BE2C (cell line): ENCODE measurements around the gene MT1X.

Experiments used
- DNase-seq: peaks from one replicate; pipeline ENCODE4 v3.0.0-alpha.2; 2020
- H3K27me3 ChIP-seq: fragments of 250-450 bp; sonication (Bioruptor Pico); 2 replicates; pipeline ENCODE4 v1.5.1; 2020; ENCODE audit warnings: mild to moderate bottlenecking
- H3K36me3 ChIP-seq: fragments of 250-450 bp; sonication (Bioruptor Pico); 2 replicates; pipeline ENCODE4 v1.5.1; 2020; ENCODE audit warnings: mild to moderate bottlenecking
- H3K4me1 ChIP-seq: fragments of 250-450 bp; sonication (Bioruptor Pico); 2 replicates; pipeline ENCODE4 v1.5.1; 2020
- H3K4me3 ChIP-seq: 2 replicates; pipeline ENCODE4 v1.5.1; 2011; ENCODE audit warnings: low read depth, low read length
- H3K9me3 ChIP-seq: fragments of 250-450 bp; sonication (Bioruptor Pico); 2 replicates; pipeline ENCODE4 v1.5.1; 2020
- TF ChIP-seq, protein P1 (sequence below): IDR thresholded peaks from 2 replicates; pipeline ENCODE4 v1.5.1; 2012; ENCODE audit warnings: mild to moderate bottlenecking, low read depth, low read length

The MT1X gene

DNA sequence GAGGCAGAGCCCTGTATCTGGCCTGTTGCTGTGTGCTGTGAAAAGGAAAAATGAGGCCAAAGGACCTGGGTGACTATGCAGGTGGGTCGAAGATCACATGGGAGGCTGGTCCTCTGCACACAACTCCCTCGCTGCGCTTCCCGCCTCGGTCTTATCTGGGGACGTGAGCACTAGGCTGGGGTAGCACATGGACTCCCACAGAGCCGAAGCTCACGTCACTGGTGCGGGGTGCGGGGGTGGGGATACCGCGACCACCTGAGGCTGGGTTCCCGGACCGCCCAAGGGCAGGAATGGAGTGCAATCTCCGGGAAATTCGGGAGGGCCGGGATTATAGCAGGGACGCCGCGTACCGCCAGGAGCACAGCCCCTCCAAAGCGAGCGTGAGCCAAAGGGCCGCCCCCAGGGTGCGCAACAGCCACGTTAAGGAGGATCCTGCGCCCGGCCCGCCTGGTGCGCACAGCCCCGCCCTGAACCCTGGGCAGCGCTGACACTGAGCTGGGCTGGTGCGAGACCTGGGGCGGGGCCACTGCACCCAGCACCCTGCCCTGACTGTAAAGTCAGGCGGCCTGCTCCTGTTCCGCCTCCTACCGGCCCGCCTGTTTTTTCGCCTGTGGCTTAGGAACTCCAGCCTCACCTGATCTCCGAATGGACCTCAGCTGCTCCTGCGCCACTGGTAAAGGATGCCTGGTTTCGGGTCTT lies 39.0 kb upstream of the MT1X start:
- Histone ChIP-seq H3K4me3 (peak overlapping the region; percentile 38), H3K4me1 (no peaks in the 10 kb centered on the region)
- DNase-seq: peak; percentile 69

DNA sequence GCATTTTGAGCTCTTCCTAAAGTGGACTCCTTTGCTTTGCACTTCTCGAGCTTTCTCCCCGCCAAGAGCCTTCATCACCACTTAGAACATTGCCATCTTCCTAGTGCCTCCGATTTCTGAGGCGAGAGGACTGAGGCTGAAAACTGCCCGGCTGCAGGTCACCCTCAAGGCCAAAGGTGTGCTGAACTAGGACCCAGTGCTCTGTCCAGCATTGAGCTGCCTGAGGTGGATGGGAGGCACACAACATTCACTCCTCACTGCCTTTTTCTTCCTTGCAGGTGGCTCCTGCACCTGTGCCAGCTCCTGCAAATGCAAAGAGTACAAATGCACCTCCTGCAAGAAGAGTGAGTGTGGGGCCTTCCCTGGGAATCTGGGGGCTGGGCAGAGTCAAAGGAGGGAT lies 38.4 kb upstream of the MT1X start:
- Histone ChIP-seq H3K36me3 (no peaks in the 10 kb centered on the region), H3K4me1 (no peaks in the 10 kb centered on the region), H3K4me3 (peak overlapping the region; percentile 38), H3K9me3 (no peaks in the 10 kb centered on the region), H3K27me3 (peaks cover 54% of the 10 kb centered on the region)
- TF ChIP-seq, protein P1, sequence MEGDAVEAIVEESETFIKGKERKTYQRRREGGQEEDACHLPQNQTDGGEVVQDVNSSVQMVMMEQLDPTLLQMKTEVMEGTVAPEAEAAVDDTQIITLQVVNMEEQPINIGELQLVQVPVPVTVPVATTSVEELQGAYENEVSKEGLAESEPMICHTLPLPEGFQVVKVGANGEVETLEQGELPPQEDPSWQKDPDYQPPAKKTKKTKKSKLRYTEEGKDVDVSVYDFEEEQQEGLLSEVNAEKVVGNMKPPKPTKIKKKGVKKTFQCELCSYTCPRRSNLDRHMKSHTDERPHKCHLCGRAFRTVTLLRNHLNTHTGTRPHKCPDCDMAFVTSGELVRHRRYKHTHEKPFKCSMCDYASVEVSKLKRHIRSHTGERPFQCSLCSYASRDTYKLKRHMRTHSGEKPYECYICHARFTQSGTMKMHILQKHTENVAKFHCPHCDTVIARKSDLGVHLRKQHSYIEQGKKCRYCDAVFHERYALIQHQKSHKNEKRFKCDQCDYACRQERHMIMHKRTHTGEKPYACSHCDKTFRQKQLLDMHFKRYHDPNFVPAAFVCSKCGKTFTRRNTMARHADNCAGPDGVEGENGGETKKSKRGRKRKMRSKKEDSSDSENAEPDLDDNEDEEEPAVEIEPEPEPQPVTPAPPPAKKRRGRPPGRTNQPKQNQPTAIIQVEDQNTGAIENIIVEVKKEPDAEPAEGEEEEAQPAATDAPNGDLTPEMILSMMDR: no peak
- no peak for DNase-seq

More for the DNA sequence above, 39.0 kb upstream of the MT1X start:
- TF ChIP-seq, protein P1: peak; percentile 41
- Histone ChIP-seq H3K36me3 (no peaks in the 10 kb centered on the region), H3K9me3 (no peaks in the 10 kb centered on the region), H3K27me3 (peaks cover 60% of the 10 kb centered on the region)

DNA sequence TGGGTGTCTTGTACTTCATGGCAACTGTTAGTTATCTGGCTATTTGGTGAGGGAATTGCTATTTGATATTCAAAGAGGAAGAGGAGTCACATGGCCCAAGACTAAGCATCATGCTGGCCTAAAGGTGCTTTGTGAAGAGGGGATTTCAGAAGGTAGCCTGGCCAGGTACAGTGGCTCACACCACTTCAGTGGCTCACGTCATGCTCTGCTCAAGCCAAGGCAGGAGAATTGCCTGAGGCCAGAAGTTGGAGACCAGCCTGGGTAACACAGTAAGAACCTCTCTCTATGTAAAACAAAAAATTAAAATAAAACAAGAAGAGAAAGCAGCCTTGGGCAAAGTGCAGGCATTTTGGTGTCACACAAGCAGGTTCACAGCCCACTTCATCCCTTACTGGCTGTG lies 37.0 kb upstream of the MT1X start:
- peaks cover 43% of the 10 kb centered on the region for H3K27me3 ChIP-seq
- no peak for DNase-seq
- H3K9me3 ChIP-seq: no peaks in the 10 kb centered on the region
- TF ChIP-seq, protein P1: no peak
- no peak overlapping the region for H3K4me3 ChIP-seq
- no peaks in the 10 kb centered on the region for H3K4me1 ChIP-seq
- no peaks in the 10 kb centered on the region for H3K36me3 ChIP-seq

DNA sequence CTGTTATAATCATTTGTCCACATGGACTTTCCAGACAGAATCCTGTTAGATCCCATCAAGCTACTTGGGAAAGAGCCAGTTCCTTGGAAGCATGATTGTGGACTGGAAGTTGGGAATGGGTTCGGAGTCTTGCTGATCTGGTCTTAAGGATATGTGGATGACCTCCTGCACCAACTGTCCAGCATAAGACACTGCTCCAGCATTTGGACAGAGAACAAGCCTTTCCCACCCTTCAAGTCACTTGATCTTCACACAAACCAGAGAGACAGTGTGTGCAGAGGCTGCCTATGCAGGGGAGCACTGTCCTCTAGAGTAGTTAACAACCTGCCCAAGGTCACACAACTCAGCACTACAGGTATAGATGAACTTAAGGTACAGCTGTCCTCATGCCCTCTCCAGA lies 36.4 kb upstream of the MT1X start:
- TF ChIP-seq, protein P1: no peak
- no peaks in the 10 kb centered on the region for H3K9me3 ChIP-seq
- no peak for DNase-seq
- no peak overlapping the region for H3K4me3 ChIP-seq
- peaks cover 43% of the 10 kb centered on the region for H3K27me3 ChIP-seq
- H3K36me3 ChIP-seq: no peaks in the 10 kb centered on the region
- H3K4me1 ChIP-seq: no peaks in the 10 kb centered on the region

DNA sequence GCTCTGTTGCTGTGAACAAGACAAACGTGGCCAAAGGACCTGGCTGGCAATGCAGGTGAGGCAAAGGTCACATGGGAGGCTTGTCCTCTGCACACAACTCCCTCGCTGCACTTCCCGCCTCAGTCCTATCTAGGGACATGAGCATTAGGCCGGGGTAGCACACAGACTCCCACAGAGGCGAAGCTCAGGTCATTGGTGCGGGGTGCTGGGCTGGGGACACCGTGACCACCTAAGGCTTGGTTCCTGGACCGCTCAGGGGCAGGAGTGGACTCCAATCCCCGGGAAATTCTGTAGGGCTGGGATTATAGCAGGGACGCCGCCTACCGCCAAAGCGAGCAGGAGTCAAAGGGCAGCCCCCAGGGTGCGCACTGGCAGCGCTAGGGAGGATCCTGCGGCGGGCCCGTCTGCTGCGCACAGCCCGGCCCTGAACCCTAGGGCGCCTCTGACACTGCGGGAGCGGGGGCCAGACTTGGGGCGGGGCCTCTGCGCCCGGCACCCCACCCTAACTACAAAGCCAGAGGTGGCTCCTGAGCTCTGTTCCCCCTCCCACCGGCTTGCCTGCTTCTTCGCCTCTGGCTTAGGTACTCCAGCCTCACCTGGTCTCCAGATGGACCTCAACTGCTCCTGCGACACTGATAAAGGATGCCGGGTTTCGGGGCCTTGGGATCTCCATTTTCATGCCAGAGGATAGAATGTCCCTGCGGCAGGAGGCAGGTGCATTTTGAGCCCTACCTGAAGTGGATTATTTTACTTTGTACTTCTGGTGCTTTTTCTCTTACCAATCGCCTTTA lies 34.4 kb upstream of the MT1X start:
- Histone ChIP-seq H3K4me1 (no peaks in the 10 kb centered on the region), H3K27me3 (peaks cover 31% of the 10 kb centered on the region)
- TF ChIP-seq, protein P1: no peak

DNA sequence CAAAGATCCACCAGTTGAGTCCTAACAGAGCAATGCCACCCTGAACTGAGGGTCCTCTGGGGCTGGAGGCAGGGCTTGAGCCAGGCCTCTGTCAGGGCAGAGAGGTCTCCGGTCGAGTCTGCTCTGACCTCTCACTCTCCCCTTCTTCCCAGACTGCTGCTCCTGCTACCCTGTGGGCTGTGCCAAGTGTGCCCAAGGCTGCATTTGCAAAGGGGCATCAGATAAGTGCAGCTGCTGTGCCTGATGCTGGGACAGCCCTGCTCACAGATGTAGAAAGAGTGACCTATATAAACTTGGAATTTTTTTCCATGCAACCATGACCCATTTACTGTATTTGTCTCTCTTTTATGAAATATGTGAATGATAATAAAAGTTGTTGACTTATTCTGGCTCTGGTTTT lies 33.0 kb upstream of the MT1X start:
- TF ChIP-seq, protein P1: no peak
- H3K27me3 ChIP-seq: peaks cover 19% of the 10 kb centered on the region

More for the DNA sequence above, 34.4 kb upstream of the MT1X start:
- H3K9me3 ChIP-seq: no peaks in the 10 kb centered on the region
- no peaks in the 10 kb centered on the region for H3K36me3 ChIP-seq
- DNase-seq: no peak
- no peak overlapping the region for H3K4me3 ChIP-seq

More for the DNA sequence above, 33.0 kb upstream of the MT1X start:
- H3K4me1 ChIP-seq: no peaks in the 10 kb centered on the region
- H3K36me3 ChIP-seq: no peaks in the 10 kb centered on the region
- H3K9me3 ChIP-seq: no peaks in the 10 kb centered on the region
- H3K4me3 ChIP-seq: no peak overlapping the region
- no peak for DNase-seq
